Stimulated activated CD8-positive, alpha-beta memory T cell treated with anti-CD3 and anti-CD28 coated beads, Interleukin-4, amount 100 ng/mL, for 1 hour (primary cell): ENCODE measurements around the gene PARD6A.

Source experiments
- DNase-seq, 2 donors: peaks; one replicate each; pipeline ENCODE4 v3.0.0-alpha.2; 2020; ENCODE audit warnings: low read depth in 2 of 2, low spot score in 1 of 2

PARD6A gene

GRCh38 chr16:67653789-67654402 is 6.9 kb upstream of the PARD6A start:
- DNase-seq: no peak

- DNase-seq: no peak
Observed at GRCh38 chr16:67654403-67654911, 6.3 kb upstream of the PARD6A start.

GRCh38 chr16:67655363-67655762 is 5.4 kb upstream of the PARD6A start:
- DNase-seq: no peak

- no peak for DNase-seq
Observed at GRCh38 chr16:67656344-67657016, 4.3 kb upstream of the PARD6A start.

- DNase-seq: no peak
Observed at GRCh38 chr16:67657017-67657608, 3.6 kb upstream of the PARD6A start.

- DNase-seq: no peak
Observed at GRCh38 chr16:67657751-67658518, 2.8 kb upstream of the PARD6A start.

GRCh38 chr16:67658849-67659674 is 1.7 kb upstream of the PARD6A start:
- DNase-seq: no peak

GRCh38 chr16:67659675-67660563 is 841 bp upstream of the PARD6A start, which contains the start of gene ACD:
ACD (minus strand) TSS chr16:67660260; CDS start chr16:67660220, 40 bp downstream.
- DNase-seq: peak; percentile 76 to 85

- no peak for DNase-seq
Observed at GRCh38 chr16:67661101-67661761, 471 bp downstream of the PARD6A start.

- DNase-seq: no peak
Observed at GRCh38 chr16:67661886-67662652, 1.3 kb downstream of the PARD6A start.

- no peak for DNase-seq
Observed at GRCh38 chr16:67662653-67663010, 1.9 kb downstream of the PARD6A start.

- no peak for DNase-seq
Observed at GRCh38 chr16:67663151-67663876, 2.6 kb downstream of the PARD6A start.

GRCh38 chr16:67663877-67664222 is 3.1 kb downstream of the PARD6A start:
- no peak for DNase-seq

GRCh38 chr16:67664258-67664657 is 3.5 kb downstream of the PARD6A start:
- DNase-seq: no peak

- DNase-seq: no peak
Observed at GRCh38 chr16:67664871-67665270, 4.1 kb downstream of the PARD6A start.

- no peak for DNase-seq
Observed at GRCh38 chr16:67665598-67665997, 4.8 kb downstream of the PARD6A start.

GRCh38 chr16:67666032-67666551 is 5.3 kb downstream of the PARD6A start:
- no peak for DNase-seq
